Fibroblast of skin of back (primary cell): ENCODE measurements around the gene NPC1.

Experiments used
- DNase-seq: peaks from one replicate; pipeline ENCODE4 v3.0.0-alpha.2; 2013

The NPC1 gene

GRCh38 chr18:23545247-23545789 is 41.0 kb downstream of the NPC1 start:
- no peak for DNase-seq

- no peak for DNase-seq
Observed at GRCh38 chr18:23542461-23542860, 43.8 kb downstream of the NPC1 start.

- DNase-seq = no peak
Observed at GRCh38 chr18:23541349-23542093, 44.8 kb downstream of the NPC1 start.

- peak; percentile 19 for DNase-seq
Observed at GRCh38 chr18:23540867-23541266, 45.4 kb downstream of the NPC1 start.

- no peak for DNase-seq
Observed at GRCh38 chr18:23539911-23540525, 46.3 kb downstream of the NPC1 start.

GRCh38 chr18:23539296-23539695 is 47.0 kb downstream of the NPC1 start:
- no peak for DNase-seq

GRCh38 chr18:23538870-23539269 is 47.4 kb downstream of the NPC1 start:
- DNase-seq = peak; percentile 46

GRCh38 chr18:23538001-23538400 is 48.3 kb downstream of the NPC1 start:
- DNase-seq = no peak

- DNase-seq = no peak
Observed at GRCh38 chr18:23537274-23537673, 49.0 kb downstream of the NPC1 start.

- DNase-seq = no peak
Observed at GRCh38 chr18:23536204-23536603, 50.1 kb downstream of the NPC1 start.

- DNase-seq = no peak
Observed at GRCh38 chr18:23534276-23534675, 52.0 kb downstream of the NPC1 start.

GRCh38 chr18:23532848-23533247 is 53.5 kb downstream of the NPC1 start:
- DNase-seq = no peak

- DNase-seq = no peak
Observed at GRCh38 chr18:23531912-23532311, 54.4 kb downstream of the NPC1 start.

- no peak for DNase-seq
Observed at GRCh38 chr18:23530195-23530594, 56.1 kb downstream of the NPC1 start.

- DNase-seq = peak; percentile 53
Observed at GRCh38 chr18:23529604-23530003, 56.7 kb downstream of the NPC1 start.

GRCh38 chr18:23528580-23529472 is 57.5 kb downstream of the NPC1 start:
- DNase-seq = no peak

GRCh38 chr18:23526501-23527063 is 59.7 kb downstream of the NPC1 start:
- DNase-seq = no peak

- DNase-seq = no peak
Observed at GRCh38 chr18:23524213-23524707, 62.0 kb downstream of the NPC1 start.

- DNase-seq = peak; percentile 75
Observed at GRCh38 chr18:23523429-23524212, 62.7 kb downstream of the NPC1 start.

GRCh38 chr18:23521907-23522306 is 64.4 kb downstream of the NPC1 start:
- DNase-seq = no peak

- DNase-seq = peak; percentile 54
Observed at GRCh38 chr18:23521271-23521670, 65.0 kb downstream of the NPC1 start.

- DNase-seq = peak; percentile 67
Observed at GRCh38 chr18:23519734-23520133, 66.6 kb downstream of the NPC1 start.
